WTC11 (cell line): ENCODE measurements around the gene SMYD3. TPM values are rescaled to one million over a fixed set of nuclear protein-coding genes. Genes with fewer than 3 reads are reported as not detected.
A peak's percentile ranks its signal among the peaks of the same experiment; 100 is the strongest.

ENCODE experiments used
- ATAC-seq: fragments of 200-7000 bp; cut with Tn5 transposase; 2 replicates; pipeline ENCODE4 v1.10.0; 2021; ENCODE audit warnings: mild to moderate bottlenecking, moderate library complexity
- CTCF ChIA-PET: fragments of 300-600 bp; sonication (Branson Sonifier 250); formaldehyde crosslinking; loops from one replicate; lab custom pipeline; 2021; ENCODE audit warnings: antibody characterized with exemption; lab: Charles Lee
- POLR2A ChIA-PET: fragments of 350-600 bp; sonication (Branson Sonifier 250); formaldehyde crosslinking; loops from one replicate; lab custom pipeline; 2021; ENCODE audit warnings: antibody characterized with exemption; lab: Charles Lee
- DNase-seq: peaks from one replicate; pipeline ENCODE4 v3.0.0; 2021; ENCODE audit warnings: low spot score
- H3K27ac Mint-ChIP-seq: 2 replicates; pipeline ENCODE4 v1.8.0; 2021; ENCODE audit warnings: mixed read lengths
- H3K27me3 Mint-ChIP-seq: 2 replicates; pipeline ENCODE4 v1.8.0; 2021; ENCODE audit warnings: low read depth, mild to moderate bottlenecking, moderate library complexity, mixed read lengths
- H3K36me3 Mint-ChIP-seq: 2 replicates; pipeline ENCODE4 v1.8.0; 2021; ENCODE audit warnings: mixed read lengths
- H3K4me1 Mint-ChIP-seq: 2 replicates; pipeline ENCODE4 v1.8.0; 2022; ENCODE audit warnings: mixed read lengths
- H3K4me3 Mint-ChIP-seq: 2 replicates; pipeline ENCODE4 v1.8.0; 2021; ENCODE audit warnings: mild to moderate bottlenecking, moderate library complexity, mixed read lengths
- H3K9me3 Mint-ChIP-seq: 2 replicates; pipeline ENCODE4 v1.8.0; 2021; ENCODE audit warnings: mixed read lengths
- CREM ChIP-seq: sonication (generic); formaldehyde crosslinking; IDR thresholded peaks from 2 replicates; pipeline ENCODE4 v1.8.1; 2022; ENCODE audit warnings: mild to moderate bottlenecking, missing genetic modification reagents, moderate library complexity
- ESRRA ChIP-seq: sonication (generic); formaldehyde crosslinking; IDR thresholded peaks from 2 replicates; pipeline ENCODE4 v1.8.1; 2022; ENCODE audit warnings: mild to moderate bottlenecking, missing genetic modification reagents, borderline replicate concordance
- JUN ChIP-seq: sonication (generic); formaldehyde crosslinking; IDR thresholded peaks from 2 replicates; pipeline ENCODE4 v1.8.0; 2023; ENCODE audit warnings: mild to moderate bottlenecking, missing genetic modification reagents
- MXD4 ChIP-seq: fragments of 250-450 bp; sonication (Bioruptor Pico); IDR thresholded peaks from 2 replicates; pipeline ENCODE4 v1.8.0; 2021; ENCODE audit warnings: mild to moderate bottlenecking, moderate library complexity, borderline replicate concordance
- NFE2L1 ChIP-seq: sonication (generic); formaldehyde crosslinking; IDR thresholded peaks from 2 replicates; pipeline ENCODE4 v1.8.1; 2023; ENCODE audit warnings: missing genetic modification reagents
- OVOL2 ChIP-seq: fragments of 250-450 bp; sonication (Bioruptor Pico); IDR thresholded peaks from 2 replicates; pipeline ENCODE4 v1.9.0; 2021; ENCODE audit warnings: mild to moderate bottlenecking, borderline replicate concordance
- RORB ChIP-seq: fragments of 250-450 bp; sonication (Bioruptor Pico); IDR thresholded peaks from 2 replicates; pipeline ENCODE4 v1.9.0; 2021; ENCODE audit warnings: mild to moderate bottlenecking
- SMAD3 ChIP-seq: sonication (generic); formaldehyde crosslinking; IDR thresholded peaks from 2 replicates; pipeline ENCODE4 v1.8.0; 2022; ENCODE audit warnings: missing genetic modification reagents, mild to moderate bottlenecking, borderline replicate concordance
- SP1 ChIP-seq: sonication (generic); formaldehyde crosslinking; conservative IDR thresholded peaks from 2 replicates; pipeline ENCODE4 v1.8.1; 2022; ENCODE audit warnings: missing genetic modification reagents
- ZNF121 ChIP-seq: sonication (generic); formaldehyde crosslinking; IDR thresholded peaks from 2 replicates; pipeline ENCODE4 v1.8.0; 2023; ENCODE audit warnings: missing genetic modification reagents
- ZNF232 ChIP-seq: sonication (generic); formaldehyde crosslinking; IDR thresholded peaks from 2 replicates; pipeline ENCODE4 v1.8.0; 2022; ENCODE audit warnings: mild to moderate bottlenecking, missing genetic modification reagents
- ZNF317 ChIP-seq: sonication (generic); formaldehyde crosslinking; IDR thresholded peaks from 2 replicates; pipeline ENCODE4 v1.8.1; 2023; ENCODE audit warnings: low read depth, mild to moderate bottlenecking, moderate library complexity, missing genetic modification reagents, borderline replicate concordance
- ZNF423 ChIP-seq: fragments of 250-450 bp; sonication (Bioruptor Pico); IDR thresholded peaks from 2 replicates; pipeline ENCODE4 v2.1.2; 2022; ENCODE audit warnings: mild to moderate bottlenecking, moderate library complexity
- total RNA-seq: library from RNA; stranded (reverse); gene quantifications from 3 replicates; pipeline ENCODE4 v1.2.3, GENCODE V29; 2021
- TF ChIP-seq, protein P1 (sequence below): fragments of 250-450 bp; sonication (Bioruptor Pico); IDR thresholded peaks from 2 replicates; pipeline ENCODE4 v1.9.0; 2021; ENCODE audit warnings: mild to moderate bottlenecking
- TF ChIP-seq, protein P2 (sequence below): sonication (generic); formaldehyde crosslinking; IDR thresholded peaks from 2 replicates; pipeline ENCODE4 v1.8.1; 2022; ENCODE audit warnings: mild to moderate bottlenecking, missing genetic modification reagents, moderate library complexity, borderline replicate concordance
- TF ChIP-seq, protein P3 (sequence below): sonication (generic); formaldehyde crosslinking; IDR thresholded peaks from 2 replicates; pipeline ENCODE4 v1.8.1; 2023; ENCODE audit warnings: mild to moderate bottlenecking, missing genetic modification reagents, moderate library complexity
- TF ChIP-seq, protein P4 (sequence below): sonication (generic); formaldehyde crosslinking; IDR thresholded peaks from 2 replicates; pipeline ENCODE4 v1.8.1; 2023; ENCODE audit warnings: mild to moderate bottlenecking, missing genetic modification reagents, moderate library complexity
- TF ChIP-seq, protein P5 (sequence below): sonication (generic); formaldehyde crosslinking; IDR thresholded peaks from 2 replicates; pipeline ENCODE4 v1.8.1; 2022; ENCODE audit warnings: low read depth, mild to moderate bottlenecking, moderate library complexity, missing genetic modification reagents, borderline replicate concordance
- TF ChIP-seq, protein P6 (sequence below): sonication (generic); formaldehyde crosslinking; IDR thresholded peaks from 2 replicates; pipeline ENCODE4 v1.8.1; 2022; ENCODE audit warnings: missing genetic modification reagents, borderline replicate concordance
- TF ChIP-seq, protein P7 (sequence below): sonication (generic); formaldehyde crosslinking; IDR thresholded peaks from 2 replicates; pipeline ENCODE4 v1.8.0; 2022; ENCODE audit warnings: missing genetic modification reagents

The SMYD3 gene
- total RNA-seq, 1 experiment from 2014 or later: 21.4 TPM

DNA sequence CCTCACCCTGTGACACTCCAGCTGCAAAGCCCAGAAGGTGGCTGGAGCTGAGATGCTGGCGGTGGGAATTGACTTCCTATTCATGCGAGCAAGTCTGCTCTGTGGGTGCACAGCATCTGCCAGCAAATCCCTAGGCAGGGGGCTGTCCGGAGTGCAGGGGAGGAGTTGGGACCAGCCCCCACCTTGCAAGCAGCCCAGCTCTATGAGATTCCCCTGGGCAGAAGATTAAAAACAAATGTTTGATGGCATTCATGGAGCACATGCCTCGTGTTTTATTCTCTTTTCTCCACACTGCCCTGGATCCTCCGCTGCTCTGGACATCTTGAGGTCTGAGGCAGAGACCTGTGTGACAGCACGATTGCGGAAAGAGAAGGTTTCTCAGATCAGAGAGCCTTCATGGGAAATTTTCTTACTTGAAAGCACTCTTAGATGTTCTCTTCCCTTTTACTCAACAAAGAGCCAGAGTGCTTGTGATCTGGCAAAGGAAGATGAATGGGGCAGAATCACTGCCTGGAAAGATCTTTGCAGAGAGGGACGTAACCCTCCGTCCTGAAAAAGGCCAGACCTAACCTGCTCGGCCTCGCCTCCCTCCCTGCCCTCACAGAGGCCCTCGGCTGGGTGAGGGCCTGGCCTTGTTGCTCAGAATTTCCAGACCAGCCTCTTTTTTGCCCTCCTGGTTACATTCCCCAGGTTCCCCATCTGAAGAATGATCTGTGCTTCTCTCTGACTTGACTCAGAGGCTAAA is 755.2 kb downstream of the SMYD3 start:
- 0 out of 2 replicates have a peak, but pooled peaks have one; percentile 27 for TF ChIP-seq ZNF423 (CRISPR knock-in tag)
- TF ChIP-seq, protein P1, sequence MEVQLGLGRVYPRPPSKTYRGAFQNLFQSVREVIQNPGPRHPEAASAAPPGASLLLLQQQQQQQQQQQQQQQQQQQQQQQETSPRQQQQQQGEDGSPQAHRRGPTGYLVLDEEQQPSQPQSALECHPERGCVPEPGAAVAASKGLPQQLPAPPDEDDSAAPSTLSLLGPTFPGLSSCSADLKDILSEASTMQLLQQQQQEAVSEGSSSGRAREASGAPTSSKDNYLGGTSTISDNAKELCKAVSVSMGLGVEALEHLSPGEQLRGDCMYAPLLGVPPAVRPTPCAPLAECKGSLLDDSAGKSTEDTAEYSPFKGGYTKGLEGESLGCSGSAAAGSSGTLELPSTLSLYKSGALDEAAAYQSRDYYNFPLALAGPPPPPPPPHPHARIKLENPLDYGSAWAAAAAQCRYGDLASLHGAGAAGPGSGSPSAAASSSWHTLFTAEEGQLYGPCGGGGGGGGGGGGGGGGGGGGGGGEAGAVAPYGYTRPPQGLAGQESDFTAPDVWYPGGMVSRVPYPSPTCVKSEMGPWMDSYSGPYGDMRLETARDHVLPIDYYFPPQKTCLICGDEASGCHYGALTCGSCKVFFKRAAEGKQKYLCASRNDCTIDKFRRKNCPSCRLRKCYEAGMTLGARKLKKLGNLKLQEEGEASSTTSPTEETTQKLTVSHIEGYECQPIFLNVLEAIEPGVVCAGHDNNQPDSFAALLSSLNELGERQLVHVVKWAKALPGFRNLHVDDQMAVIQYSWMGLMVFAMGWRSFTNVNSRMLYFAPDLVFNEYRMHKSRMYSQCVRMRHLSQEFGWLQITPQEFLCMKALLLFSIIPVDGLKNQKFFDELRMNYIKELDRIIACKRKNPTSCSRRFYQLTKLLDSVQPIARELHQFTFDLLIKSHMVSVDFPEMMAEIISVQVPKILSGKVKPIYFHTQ: no peak
- Mint-ChIP-seq H3K4me3 (no peak overlapping the region), H3K27me3 (no peaks in the 10 kb centered on the region), H3K27ac (no peak overlapping the region), H3K4me1 (peaks cover 32% of the 10 kb centered on the region), H3K9me3 (peaks cover 22% of the 10 kb centered on the region), H3K36me3 (peaks cover 9% of the 10 kb centered on the region)
- DNase-seq: no peak
- POLR2A ChIA-PET: interaction anchor here (1.4 kb wide), 1 partner anchor 12 kb away, joined by 3 read pairs; no protein-coding TSS in a partner anchor
- CTCF ChIA-PET: interaction anchor here (1.1 kb wide), 1 partner anchor 595 kb away, joined by 3 read pairs; no protein-coding TSS in a partner anchor
- peak; percentile 43 for ATAC-seq

DNA sequence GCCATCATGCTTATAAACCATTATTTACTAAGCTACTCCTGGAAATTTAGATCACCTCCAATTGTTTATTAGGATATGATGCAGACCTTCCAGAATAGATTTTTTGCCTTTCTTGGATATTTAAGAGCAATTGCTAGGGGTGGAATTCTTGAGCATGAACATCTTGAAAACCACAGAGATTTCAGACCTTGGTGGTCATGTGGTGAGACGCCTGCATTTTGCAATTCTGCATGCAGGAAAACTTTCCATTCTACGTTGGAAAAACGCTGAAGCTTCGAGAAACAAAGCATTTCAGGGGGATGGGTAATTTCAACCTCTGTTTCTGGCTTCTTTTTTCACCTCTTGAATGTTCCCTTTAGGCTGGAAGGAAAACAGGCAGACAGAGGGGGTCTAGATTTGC is 756.0 kb downstream of the SMYD3 start:
- ChIA-PET CTCF (interaction anchor here (1.1 kb wide), 1 partner anchor 595 kb away, joined by 3 read pairs; no protein-coding TSS in a partner anchor), POLR2A (interaction anchor here (1.4 kb wide), 1 partner anchor 13 kb away, joined by 3 read pairs; no protein-coding TSS in a partner anchor)
- DNase-seq (no peak), ATAC-seq (no peak)
- peaks cover 26% of the 10 kb centered on the region for H3K9me3 Mint-ChIP-seq
- peaks cover 32% of the 10 kb centered on the region for H3K4me1 Mint-ChIP-seq
- peaks cover 12% of the 10 kb centered on the region for H3K36me3 Mint-ChIP-seq
- H3K27me3 Mint-ChIP-seq: no peaks in the 10 kb centered on the region
- no peak overlapping the region for H3K4me3 Mint-ChIP-seq
- H3K27ac Mint-ChIP-seq: no peak overlapping the region
- TF ChIP-seq ZNF232 (no peak), ZNF317 (CRISPR knock-in tag) (no peak), RORB (CRISPR knock-in tag) (no peak), JUN (CRISPR knock-in tag) (no peak), SMAD3 (no peak), ZNF121 (no peak), OVOL2 (CRISPR knock-in tag) (no peak), CREM (CRISPR knock-in tag) (no peak), SP1 (CRISPR knock-in tag) (no peak), NFE2L1 (CRISPR knock-in tag) (no peak), MXD4 (no peak), ESRRA (CRISPR knock-in tag) (no peak)
- TF ChIP-seq, protein P2, sequence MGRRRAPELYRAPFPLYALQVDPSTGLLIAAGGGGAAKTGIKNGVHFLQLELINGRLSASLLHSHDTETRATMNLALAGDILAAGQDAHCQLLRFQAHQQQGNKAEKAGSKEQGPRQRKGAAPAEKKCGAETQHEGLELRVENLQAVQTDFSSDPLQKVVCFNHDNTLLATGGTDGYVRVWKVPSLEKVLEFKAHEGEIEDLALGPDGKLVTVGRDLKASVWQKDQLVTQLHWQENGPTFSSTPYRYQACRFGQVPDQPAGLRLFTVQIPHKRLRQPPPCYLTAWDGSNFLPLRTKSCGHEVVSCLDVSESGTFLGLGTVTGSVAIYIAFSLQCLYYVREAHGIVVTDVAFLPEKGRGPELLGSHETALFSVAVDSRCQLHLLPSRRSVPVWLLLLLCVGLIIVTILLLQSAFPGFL: no peak
- TF ChIP-seq, protein P3, sequence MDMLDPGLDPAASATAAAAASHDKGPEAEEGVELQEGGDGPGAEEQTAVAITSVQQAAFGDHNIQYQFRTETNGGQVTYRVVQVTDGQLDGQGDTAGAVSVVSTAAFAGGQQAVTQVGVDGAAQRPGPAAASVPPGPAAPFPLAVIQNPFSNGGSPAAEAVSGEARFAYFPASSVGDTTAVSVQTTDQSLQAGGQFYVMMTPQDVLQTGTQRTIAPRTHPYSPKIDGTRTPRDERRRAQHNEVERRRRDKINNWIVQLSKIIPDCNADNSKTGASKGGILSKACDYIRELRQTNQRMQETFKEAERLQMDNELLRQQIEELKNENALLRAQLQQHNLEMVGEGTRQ (CRISPR knock-in tag): no peak
- TF ChIP-seq, protein P4, sequence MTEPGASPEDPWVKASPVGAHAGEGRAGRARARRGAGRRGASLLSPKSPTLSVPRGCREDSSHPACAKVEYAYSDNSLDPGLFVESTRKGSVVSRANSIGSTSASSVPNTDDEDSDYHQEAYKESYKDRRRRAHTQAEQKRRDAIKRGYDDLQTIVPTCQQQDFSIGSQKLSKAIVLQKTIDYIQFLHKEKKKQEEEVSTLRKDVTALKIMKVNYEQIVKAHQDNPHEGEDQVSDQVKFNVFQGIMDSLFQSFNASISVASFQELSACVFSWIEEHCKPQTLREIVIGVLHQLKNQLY (CRISPR knock-in tag): no peak
- TF ChIP-seq, protein P5, sequence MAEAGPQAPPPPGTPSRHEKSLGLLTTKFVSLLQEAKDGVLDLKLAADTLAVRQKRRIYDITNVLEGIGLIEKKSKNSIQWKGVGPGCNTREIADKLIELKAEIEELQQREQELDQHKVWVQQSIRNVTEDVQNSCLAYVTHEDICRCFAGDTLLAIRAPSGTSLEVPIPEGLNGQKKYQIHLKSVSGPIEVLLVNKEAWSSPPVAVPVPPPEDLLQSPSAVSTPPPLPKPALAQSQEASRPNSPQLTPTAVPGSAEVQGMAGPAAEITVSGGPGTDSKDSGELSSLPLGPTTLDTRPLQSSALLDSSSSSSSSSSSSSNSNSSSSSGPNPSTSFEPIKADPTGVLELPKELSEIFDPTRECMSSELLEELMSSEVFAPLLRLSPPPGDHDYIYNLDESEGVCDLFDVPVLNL (CRISPR knock-in tag): no peak
- TF ChIP-seq, protein P6, sequence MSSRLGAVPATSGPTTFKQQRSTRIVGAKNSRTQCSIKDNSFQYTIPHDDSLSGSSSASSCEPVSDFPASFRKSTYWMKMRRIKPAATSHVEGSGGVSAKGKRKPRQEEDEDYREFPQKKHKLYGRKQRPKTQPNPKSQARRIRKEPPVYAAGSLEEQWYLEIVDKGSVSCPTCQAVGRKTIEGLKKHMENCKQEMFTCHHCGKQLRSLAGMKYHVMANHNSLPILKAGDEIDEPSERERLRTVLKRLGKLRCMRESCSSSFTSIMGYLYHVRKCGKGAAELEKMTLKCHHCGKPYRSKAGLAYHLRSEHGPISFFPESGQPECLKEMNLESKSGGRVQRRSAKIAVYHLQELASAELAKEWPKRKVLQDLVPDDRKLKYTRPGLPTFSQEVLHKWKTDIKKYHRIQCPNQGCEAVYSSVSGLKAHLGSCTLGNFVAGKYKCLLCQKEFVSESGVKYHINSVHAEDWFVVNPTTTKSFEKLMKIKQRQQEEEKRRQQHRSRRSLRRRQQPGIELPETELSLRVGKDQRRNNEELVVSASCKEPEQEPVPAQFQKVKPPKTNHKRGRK (CRISPR knock-in tag): no peak
- TF ChIP-seq, protein P7, sequence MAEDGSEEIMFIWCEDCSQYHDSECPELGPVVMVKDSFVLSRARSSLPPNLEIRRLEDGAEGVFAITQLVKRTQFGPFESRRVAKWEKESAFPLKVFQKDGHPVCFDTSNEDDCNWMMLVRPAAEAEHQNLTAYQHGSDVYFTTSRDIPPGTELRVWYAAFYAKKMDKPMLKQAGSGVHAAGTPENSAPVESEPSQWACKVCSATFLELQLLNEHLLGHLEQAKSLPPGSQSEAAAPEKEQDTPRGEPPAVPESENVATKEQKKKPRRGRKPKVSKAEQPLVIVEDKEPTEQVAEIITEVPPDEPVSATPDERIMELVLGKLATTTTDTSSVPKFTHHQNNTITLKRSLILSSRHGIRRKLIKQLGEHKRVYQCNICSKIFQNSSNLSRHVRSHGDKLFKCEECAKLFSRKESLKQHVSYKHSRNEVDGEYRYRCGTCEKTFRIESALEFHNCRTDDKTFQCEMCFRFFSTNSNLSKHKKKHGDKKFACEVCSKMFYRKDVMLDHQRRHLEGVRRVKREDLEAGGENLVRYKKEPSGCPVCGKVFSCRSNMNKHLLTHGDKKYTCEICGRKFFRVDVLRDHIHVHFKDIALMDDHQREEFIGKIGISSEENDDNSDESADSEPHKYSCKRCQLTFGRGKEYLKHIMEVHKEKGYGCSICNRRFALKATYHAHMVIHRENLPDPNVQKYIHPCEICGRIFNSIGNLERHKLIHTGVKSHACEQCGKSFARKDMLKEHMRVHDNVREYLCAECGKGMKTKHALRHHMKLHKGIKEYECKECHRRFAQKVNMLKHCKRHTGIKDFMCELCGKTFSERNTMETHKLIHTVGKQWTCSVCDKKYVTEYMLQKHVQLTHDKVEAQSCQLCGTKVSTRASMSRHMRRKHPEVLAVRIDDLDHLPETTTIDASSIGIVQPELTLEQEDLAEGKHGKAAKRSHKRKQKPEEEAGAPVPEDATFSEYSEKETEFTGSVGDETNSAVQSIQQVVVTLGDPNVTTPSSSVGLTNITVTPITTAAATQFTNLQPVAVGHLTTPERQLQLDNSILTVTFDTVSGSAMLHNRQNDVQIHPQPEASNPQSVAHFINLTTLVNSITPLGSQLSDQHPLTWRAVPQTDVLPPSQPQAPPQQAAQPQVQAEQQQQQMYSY: no peak
